LNCAP (cell line): ENCODE results near the gene CENPB.

Source experiments
- TF ChIP-seq, protein P1 (sequence below): fragments of 450-650 bp; IDR thresholded peaks from 2 replicates; pipeline ENCODE4 v1.5.1; 2017; ENCODE audit warnings: mild to moderate bottlenecking

Gene CENPB

GRCh38 chr20:3820901-3821727 is 34.6 kb upstream of the CENPB start:
- TF ChIP-seq, protein P1, sequence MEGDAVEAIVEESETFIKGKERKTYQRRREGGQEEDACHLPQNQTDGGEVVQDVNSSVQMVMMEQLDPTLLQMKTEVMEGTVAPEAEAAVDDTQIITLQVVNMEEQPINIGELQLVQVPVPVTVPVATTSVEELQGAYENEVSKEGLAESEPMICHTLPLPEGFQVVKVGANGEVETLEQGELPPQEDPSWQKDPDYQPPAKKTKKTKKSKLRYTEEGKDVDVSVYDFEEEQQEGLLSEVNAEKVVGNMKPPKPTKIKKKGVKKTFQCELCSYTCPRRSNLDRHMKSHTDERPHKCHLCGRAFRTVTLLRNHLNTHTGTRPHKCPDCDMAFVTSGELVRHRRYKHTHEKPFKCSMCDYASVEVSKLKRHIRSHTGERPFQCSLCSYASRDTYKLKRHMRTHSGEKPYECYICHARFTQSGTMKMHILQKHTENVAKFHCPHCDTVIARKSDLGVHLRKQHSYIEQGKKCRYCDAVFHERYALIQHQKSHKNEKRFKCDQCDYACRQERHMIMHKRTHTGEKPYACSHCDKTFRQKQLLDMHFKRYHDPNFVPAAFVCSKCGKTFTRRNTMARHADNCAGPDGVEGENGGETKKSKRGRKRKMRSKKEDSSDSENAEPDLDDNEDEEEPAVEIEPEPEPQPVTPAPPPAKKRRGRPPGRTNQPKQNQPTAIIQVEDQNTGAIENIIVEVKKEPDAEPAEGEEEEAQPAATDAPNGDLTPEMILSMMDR = no peak

GRCh38 chr20:3820048-3820900 is 33.7 kb upstream of the CENPB start, which contains the start of gene AP5S1:
AP5S1 (plus strand) TSS chr20:3820547; CDS start chr20:3822118, 1,571 bp downstream.
- TF ChIP-seq, protein P1 = peak; percentile 100

- TF ChIP-seq, protein P1 = no peak
Measured at GRCh38 chr20:3819411-3820047, 33.0 kb upstream of the CENPB start.

DNA sequence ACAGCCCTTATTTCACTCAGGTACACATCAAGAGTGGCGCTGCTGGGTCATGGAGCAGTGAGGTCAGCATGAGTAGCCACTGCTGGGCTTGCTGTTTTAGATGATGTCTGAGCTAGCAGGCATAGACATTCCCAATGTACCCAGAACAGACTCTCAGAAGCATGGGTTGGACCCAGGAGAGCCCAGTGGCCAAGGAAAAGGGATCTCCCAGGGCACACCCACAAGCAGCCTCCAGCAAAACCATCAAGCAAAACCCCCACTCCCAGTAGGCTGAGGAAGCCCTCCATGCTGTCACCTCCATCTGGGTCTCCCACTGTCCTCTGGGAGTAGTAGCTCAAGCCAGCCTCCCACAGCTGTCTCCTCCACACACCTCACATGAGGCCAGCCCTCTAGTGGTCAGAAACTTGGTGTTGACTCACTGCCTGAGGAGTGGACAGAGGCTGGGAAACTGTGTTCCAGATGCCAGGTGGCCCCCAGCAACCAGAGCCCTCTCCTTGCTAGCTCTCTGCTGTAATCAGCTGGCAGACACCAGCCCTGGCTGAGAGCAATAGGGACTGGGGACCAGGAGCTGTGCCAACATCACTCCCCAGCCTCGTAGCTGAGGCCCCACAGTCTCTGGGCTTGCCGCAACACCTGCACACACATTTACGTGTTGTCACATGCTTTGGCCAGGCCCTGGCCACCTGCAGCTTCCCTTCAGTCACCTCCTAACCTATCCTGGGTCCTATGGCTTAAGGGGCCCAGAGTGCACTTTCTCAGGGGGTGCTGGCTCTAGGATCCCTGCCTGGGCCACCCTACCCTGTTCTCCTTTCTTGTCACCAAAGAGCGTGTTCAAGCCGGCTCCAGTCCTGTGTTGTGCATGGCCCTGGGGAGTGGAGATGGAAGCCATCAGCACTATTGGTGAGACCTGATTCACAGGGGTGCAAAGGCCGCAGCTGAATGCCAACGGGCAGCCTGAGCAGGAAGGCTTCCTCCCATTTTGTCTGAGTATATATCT is 31.9 kb upstream of the CENPB start:
- TF ChIP-seq, protein P1 = peak; percentile 57

GRCh38 chr20:3815703-3816315 is 29.3 kb upstream of the CENPB start:
- TF ChIP-seq, protein P1 = no peak

- TF ChIP-seq, protein P1 = no peak
Measured at GRCh38 chr20:3814928-3815495, 28.5 kb upstream of the CENPB start.
